ENCODE data around the gene RNF39.

The RNF39 gene

GRCh38 chr6:30102970-30103871, 27.7 kb upstream of the RNF39 start:
- CTCF ChIA-PET, result interaction anchor here (0.6 to 4.0 kb wide), 10 partner anchors 13 to 771 kb away, joined by 3 to 66 read pairs (median 4); no protein-coding TSS in a partner anchor
- DNase-seq (ENCODE audit: extremely low spot score), result peak; percentile 86
- POLR2A ChIA-PET, result interaction anchor here (0.6 to 2.6 kb wide), 11 partner anchors 9 to 110 kb away, joined by 3 to 22 read pairs (median 4); partner anchors contain the start of genes POLR1H, PPP1R11 and TRIM26
- no peak for TF ChIP-seq BHLHE40 (IDR thresholded peaks at IDR 0.05; ENCODE audit: borderline replicate concordance)
- no peak for TF ChIP-seq ARNT (IDR thresholded peaks at IDR 0.05)
- no peak for TF ChIP-seq PKNOX1 (IDR thresholded peaks at IDR 0.05)
- TF ChIP-seq SUZ12 (IDR thresholded peaks at IDR 0.05), result no peak
- TF ChIP-seq SP1 (IDR thresholded peaks at IDR 0.05), result no peak

- DNase-seq (ENCODE audit: extremely low spot score), result no peak
- POLR2A ChIA-PET, result interaction anchor here (0.8 to 2.6 kb wide), 20 partner anchors 9 to 68 kb away, joined by 3 to 22 read pairs (median 5); partner anchors contain the start of genes POLR1H and PPP1R11
- TF ChIP-seq LEF1 (IDR thresholded peaks at IDR 0.05; ENCODE audit: borderline replicate concordance) (no peak), CTBP1 (IDR thresholded peaks at IDR 0.05; ENCODE audit: borderline replicate concordance) (no peak), FOXK2 (IDR thresholded peaks at IDR 0.05) (no peak), TARDBP (IDR thresholded peaks at IDR 0.05) (no peak), SUZ12 (IDR thresholded peaks at IDR 0.05) (no peak), FOXA1 (IDR thresholded peaks at IDR 0.05) (no peak), L3MBTL2 (conservative IDR thresholded peaks at IDR 0.05) (no peak), ARNT (IDR thresholded peaks at IDR 0.05) (no peak), ZNF384 (IDR thresholded peaks at IDR 0.05) (no peak), HDGF (IDR thresholded peaks at IDR 0.05; ENCODE audit: borderline replicate concordance) (no peak), SP1 (IDR thresholded peaks at IDR 0.05) (no peak), PKNOX1 (IDR thresholded peaks at IDR 0.05) (no peak), FOXM1 (IDR thresholded peaks at IDR 0.05; ENCODE audit: borderline replicate concordance) (no peak), NFRKB (IDR thresholded peaks at IDR 0.05) (no peak), BHLHE40 (IDR thresholded peaks at IDR 0.05; ENCODE audit: borderline replicate concordance) (no peak), ELF4 (IDR thresholded peaks at IDR 0.05) (no peak)
Measured at GRCh38 chr6:30102414-30102969, 26.9 kb upstream of the RNF39 start.

GRCh38 chr6:30101444-30102413, 26.2 kb upstream of the RNF39 start:
- POLR2A ChIA-PET, result interaction anchor here (0.6 to 1.6 kb wide), 21 partner anchors 8 to 349 kb away, joined by 3 to 20 read pairs (median 4); partner anchors contain the start of genes POLR1H, PPP1R11, TRIM26 and TRIM39
- TF ChIP-seq SUZ12 (IDR thresholded peaks at IDR 0.05) (no peak), SP1 (IDR thresholded peaks at IDR 0.05) (no peak), ELF4 (IDR thresholded peaks at IDR 0.05) (peak; percentile 16; the same call in 1 of the 2 replicates), L3MBTL2 (conservative IDR thresholded peaks at IDR 0.05) (peak; percentile 27; the same call in 1 of the 2 replicates)
- peak; percentile 93 for DNase-seq (ENCODE audit: extremely low spot score)
- CTCF ChIA-PET, result interaction anchor here (0.7 to 1.6 kb wide), 4 partner anchors 9 to 66 kb away, joined by 3 to 14 read pairs (median 4); no protein-coding TSS in a partner anchor

More at GRCh38 chr6:30102414-30102969, 26.9 kb upstream of the RNF39 start:
- CTCF ChIA-PET, result interaction anchor here (0.6 to 4.0 kb wide), 11 partner anchors 9 to 770 kb away, joined by 3 to 66 read pairs (median 4); no protein-coding TSS in a partner anchor

- ChIA-PET POLR2A (interaction anchor here (1.0 to 1.6 kb wide), 7 partner anchors 7 to 40 kb away, joined by 3 to 20 read pairs (median 7); partner anchors contain the start of genes POLR1H and PPP1R11), CTCF (interaction anchor here (1.2 to 1.6 kb wide), 3 partner anchors 8 to 31 kb away, joined by 3 to 14 read pairs (median 5); no protein-coding TSS in a partner anchor)
- TF ChIP-seq TARDBP (IDR thresholded peaks at IDR 0.05) (no peak), FOXA1 (IDR thresholded peaks at IDR 0.05) (no peak), CTBP1 (IDR thresholded peaks at IDR 0.05; ENCODE audit: borderline replicate concordance) (no peak), LEF1 (IDR thresholded peaks at IDR 0.05; ENCODE audit: borderline replicate concordance) (no peak), ELF4 (IDR thresholded peaks at IDR 0.05) (no peak), HDGF (IDR thresholded peaks at IDR 0.05; ENCODE audit: borderline replicate concordance) (no peak), BHLHE40 (IDR thresholded peaks at IDR 0.05; ENCODE audit: borderline replicate concordance) (no peak), PKNOX1 (IDR thresholded peaks at IDR 0.05) (no peak), SP1 (IDR thresholded peaks at IDR 0.05) (no peak), NFRKB (IDR thresholded peaks at IDR 0.05) (no peak), ZNF384 (IDR thresholded peaks at IDR 0.05) (no peak), FOXM1 (IDR thresholded peaks at IDR 0.05; ENCODE audit: borderline replicate concordance) (no peak)
- no peak for DNase-seq (ENCODE audit: extremely low spot score)
Measured at GRCh38 chr6:30100585-30101443, 25.2 kb upstream of the RNF39 start.
